Hepatocyte (in vitro differentiated cells): ENCODE data around the gene SPIRE1. TPM values are rescaled to one million over a fixed set of nuclear protein-coding genes. Genes with fewer than 3 reads are reported as not detected.

Source experiments
- DNase-seq: peaks from one replicate; pipeline ENCODE4 v3.0.0-alpha.2; 2016; ENCODE audit warnings: low spot score
- H2AFZ ChIP-seq: fragments of 200-600 bp; sonication (generic); 2 replicates; pipeline ENCODE4 v1.6.0; 2016; ENCODE audit warnings: antibody characterized with exemption, mild to moderate bottlenecking
- H3K27ac ChIP-seq: fragments of 200-600 bp; sonication (generic); 2 replicates; pipeline ENCODE4 v1.5.1; 2016; ENCODE audit warnings: mild to moderate bottlenecking
- H3K27me3 ChIP-seq: fragments of 200-600 bp; sonication (generic); 2 replicates; pipeline ENCODE4 v1.6.1; 2016
- H3K36me3 ChIP-seq: fragments of 200-600 bp; sonication (generic); replicated peaks from 2 replicates; pipeline ENCODE4 v1.5.1; 2016; ENCODE audit warnings: low read depth; ENCODE audit not compliant: insufficient read depth
- H3K4me1 ChIP-seq: fragments of 200-600 bp; sonication (generic); 2 replicates; pipeline ENCODE4 v1.5.1; 2016; ENCODE audit warnings: mild to moderate bottlenecking, moderate library complexity; ENCODE audit not compliant: insufficient read depth
- H3K4me2 ChIP-seq: fragments of 200-600 bp; sonication (generic); 2 replicates; pipeline ENCODE4 v1.6.0; 2016
- H3K4me3 ChIP-seq: fragments of 200-600 bp; sonication (generic); 2 replicates; pipeline ENCODE4 v1.5.1; 2016; ENCODE audit warnings: mild to moderate bottlenecking
- H3K79me2 ChIP-seq: fragments of 200-600 bp; sonication (generic); 2 replicates; pipeline ENCODE4 v1.6.0; 2017; ENCODE audit warnings: mild to moderate bottlenecking
- H3K9me2 ChIP-seq: fragments of 200-600 bp; sonication (generic); replicated peaks from 2 replicates; pipeline ENCODE4 v1.6.0; 2017; ENCODE audit warnings: mild to moderate bottlenecking; ENCODE audit not compliant: insufficient read depth
- H3K9me3 ChIP-seq: fragments of 200-600 bp; sonication (generic); 2 replicates; pipeline ENCODE4 v1.5.1; 2016; ENCODE audit warnings: low read depth, mild to moderate bottlenecking
- H4K20me1 ChIP-seq: fragments of 200-600 bp; sonication (generic); 2 replicates; pipeline ENCODE4 v1.6.0; 2016; ENCODE audit warnings: mild to moderate bottlenecking; ENCODE audit not compliant: insufficient read depth, poor library complexity, severe bottlenecking
- EZH2 ChIP-seq: fragments of 200-600 bp; sonication (generic); IDR thresholded peaks from 2 replicates; pipeline ENCODE4 v1.6.1; 2016; ENCODE audit warnings: antibody characterized with exemption, mild to moderate bottlenecking, borderline replicate concordance
- EZH2phosphoT487 ChIP-seq: fragments of 200-600 bp; sonication (generic); IDR thresholded peaks from one replicate; pipeline ENCODE4 v1.6.1; 2018; ENCODE audit warnings: antibody characterized with exemption, mild to moderate bottlenecking, low read depth, moderate library complexity; ENCODE audit not compliant: unreplicated experiment, severe bottlenecking
- WGBS: methylation state at CpG from one replicate; pipeline ENCODE4 v1.1.6; 2016; ENCODE audit warnings: low lambda C conversion rate; ENCODE audit errors: missing lambda C conversion rate; 5-methylcytosine and 5-hydroxymethylcytosine counted together
- polyA plus RNA-seq: library from polyadenylated mRNA; unstranded; fragments of >200 nt; fragmentation: Nextera tagmentation; extraction: Ambion mirVana; gene quantifications from 2 replicates; pipeline ENCODE4 v1.2.1, GENCODE V29; 2016
- total RNA-seq: library from RNA; depleted of rRNA; stranded (reverse); fragments of >200 nt; gene quantifications from 2 replicates; pipeline ENCODE4 v1.2.3, GENCODE V29; 2014
- TF ChIP-seq, protein P1 (sequence below): fragments of 200-600 bp; sonication (generic); IDR thresholded peaks from 2 replicates; pipeline ENCODE4 v1.5.1; 2016; ENCODE audit warnings: antibody characterized with exemption, mild to moderate bottlenecking; ENCODE audit not compliant: poor library complexity

Gene SPIRE1
- total and polyA plus RNA-seq, 2 experiments from 2014 or later: 13.1 to 18.9 TPM

DNA sequence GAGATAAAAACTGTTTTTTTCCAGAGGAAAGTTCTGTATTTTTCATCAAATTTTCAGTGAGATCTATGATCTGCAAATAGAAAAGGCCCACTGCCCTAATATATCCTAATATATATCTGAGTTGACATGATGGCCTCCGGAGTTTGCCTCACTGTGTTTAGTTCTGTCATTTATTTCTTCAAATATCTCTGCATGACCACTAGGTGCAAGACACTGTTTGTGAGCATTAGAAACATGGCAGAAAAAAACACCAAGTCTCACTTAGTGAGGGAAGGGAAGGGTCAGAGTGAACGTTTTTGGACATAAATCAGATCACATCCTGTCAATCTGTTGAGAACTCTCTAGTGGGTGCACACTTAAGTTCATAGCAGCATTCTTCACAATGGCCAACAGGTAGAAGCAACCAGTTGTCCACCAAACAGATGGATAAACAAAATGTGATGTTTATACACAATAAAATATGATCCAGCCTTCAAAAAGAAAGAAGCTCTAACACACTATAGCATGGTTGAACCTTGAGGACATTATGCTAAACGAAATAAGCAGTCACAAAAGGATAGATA lies 53.4 kb downstream of the SPIRE1 start:
- TF ChIP-seq, protein P1, sequence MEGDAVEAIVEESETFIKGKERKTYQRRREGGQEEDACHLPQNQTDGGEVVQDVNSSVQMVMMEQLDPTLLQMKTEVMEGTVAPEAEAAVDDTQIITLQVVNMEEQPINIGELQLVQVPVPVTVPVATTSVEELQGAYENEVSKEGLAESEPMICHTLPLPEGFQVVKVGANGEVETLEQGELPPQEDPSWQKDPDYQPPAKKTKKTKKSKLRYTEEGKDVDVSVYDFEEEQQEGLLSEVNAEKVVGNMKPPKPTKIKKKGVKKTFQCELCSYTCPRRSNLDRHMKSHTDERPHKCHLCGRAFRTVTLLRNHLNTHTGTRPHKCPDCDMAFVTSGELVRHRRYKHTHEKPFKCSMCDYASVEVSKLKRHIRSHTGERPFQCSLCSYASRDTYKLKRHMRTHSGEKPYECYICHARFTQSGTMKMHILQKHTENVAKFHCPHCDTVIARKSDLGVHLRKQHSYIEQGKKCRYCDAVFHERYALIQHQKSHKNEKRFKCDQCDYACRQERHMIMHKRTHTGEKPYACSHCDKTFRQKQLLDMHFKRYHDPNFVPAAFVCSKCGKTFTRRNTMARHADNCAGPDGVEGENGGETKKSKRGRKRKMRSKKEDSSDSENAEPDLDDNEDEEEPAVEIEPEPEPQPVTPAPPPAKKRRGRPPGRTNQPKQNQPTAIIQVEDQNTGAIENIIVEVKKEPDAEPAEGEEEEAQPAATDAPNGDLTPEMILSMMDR: no peak
- TF ChIP-seq EZH2phosphoT487 (no peak), EZH2 (no peak)
- no peak overlapping the region for H3K4me3 ChIP-seq
- no peak overlapping the region for H3K27ac ChIP-seq
- peaks cover 6% of the 10 kb centered on the region for H3K4me1 ChIP-seq
- no peaks in the 10 kb centered on the region for H3K9me3 ChIP-seq
- no peaks in the 10 kb centered on the region for H3K9me2 ChIP-seq
- DNase-seq: no peak
- 71% methylated on average over 3 of the region's 3 CpGs for WGBS
- H3K27me3 ChIP-seq: no peaks in the 10 kb centered on the region
- H4K20me1 ChIP-seq: no peaks in the 10 kb centered on the region
- no peak overlapping the region for H3K4me2 ChIP-seq
- peaks cover 11% of the 10 kb centered on the region for H3K79me2 ChIP-seq
- H3K36me3 ChIP-seq: no peaks in the 10 kb centered on the region
- no peak overlapping the region for H2AFZ ChIP-seq

DNA sequence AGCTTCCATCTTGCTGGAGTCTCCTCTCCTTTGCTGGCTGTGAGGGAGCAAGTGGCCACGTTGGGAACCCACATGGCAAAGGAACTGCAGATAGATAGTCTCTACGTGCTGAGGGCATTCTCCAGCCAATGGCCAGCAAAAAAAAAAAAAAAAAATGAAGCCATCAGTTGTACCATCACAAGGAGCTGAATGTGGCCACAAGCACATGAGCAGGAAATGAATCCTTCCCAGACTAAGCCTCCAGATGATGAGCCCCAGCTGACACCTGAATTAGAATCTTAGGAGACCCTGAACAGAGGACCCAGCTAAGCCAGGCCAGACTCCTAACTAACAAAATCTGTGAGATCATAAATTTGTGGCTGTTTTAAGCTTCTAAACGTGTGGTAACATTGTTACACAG lies 57.9 kb downstream of the SPIRE1 start:
- Histone ChIP-seq H3K4me2 (no peak overlapping the region), H4K20me1 (no peaks in the 10 kb centered on the region), H3K27me3 (no peaks in the 10 kb centered on the region), H3K9me2 (no peaks in the 10 kb centered on the region), H3K4me3 (no peak overlapping the region), H3K27ac (no peak overlapping the region), H3K9me3 (no peaks in the 10 kb centered on the region), H3K4me1 (no peaks in the 10 kb centered on the region), H2AFZ (no peak overlapping the region), H3K79me2 (peaks cover 4% of the 10 kb centered on the region), H3K36me3 (no peaks in the 10 kb centered on the region)
- WGBS: 73% methylated on average over 3 of the region's 3 CpGs
- DNase-seq: no peak
- TF ChIP-seq, protein P1: no peak
- TF ChIP-seq EZH2phosphoT487: no peak
- TF ChIP-seq EZH2: no peak

DNA sequence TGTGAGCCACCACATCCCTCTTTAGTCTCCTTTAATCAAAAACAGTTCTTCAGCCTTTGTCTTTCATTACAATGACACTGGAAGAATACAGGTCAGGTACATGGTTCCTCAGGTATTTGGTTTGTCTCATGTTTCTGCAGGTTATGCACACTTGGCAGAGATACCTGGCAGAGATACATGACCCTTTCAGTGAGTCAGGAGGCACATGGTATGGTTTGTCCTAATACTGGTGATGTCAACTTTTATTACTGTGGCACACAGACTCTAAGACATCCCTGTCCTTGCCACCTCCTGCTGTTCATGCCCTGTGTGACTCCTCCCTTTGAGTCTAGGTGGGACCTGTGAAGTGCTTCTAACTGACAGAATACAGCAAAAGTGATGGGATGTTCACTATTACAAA lies 58.4 kb downstream of the SPIRE1 start:
- H3K4me1 ChIP-seq: no peaks in the 10 kb centered on the region
- H3K79me2 ChIP-seq: peaks cover 4% of the 10 kb centered on the region
- no peaks in the 10 kb centered on the region for H4K20me1 ChIP-seq
- no peaks in the 10 kb centered on the region for H3K36me3 ChIP-seq
- H3K4me2 ChIP-seq: no peak overlapping the region
- no peak overlapping the region for H3K4me3 ChIP-seq
- no peak overlapping the region for H3K27ac ChIP-seq
- no peaks in the 10 kb centered on the region for H3K9me3 ChIP-seq
- H3K9me2 ChIP-seq: no peaks in the 10 kb centered on the region
- TF ChIP-seq EZH2phosphoT487: no peak
- DNase-seq: no peak
- no peaks in the 10 kb centered on the region for H3K27me3 ChIP-seq
- no peak overlapping the region for H2AFZ ChIP-seq

DNA sequence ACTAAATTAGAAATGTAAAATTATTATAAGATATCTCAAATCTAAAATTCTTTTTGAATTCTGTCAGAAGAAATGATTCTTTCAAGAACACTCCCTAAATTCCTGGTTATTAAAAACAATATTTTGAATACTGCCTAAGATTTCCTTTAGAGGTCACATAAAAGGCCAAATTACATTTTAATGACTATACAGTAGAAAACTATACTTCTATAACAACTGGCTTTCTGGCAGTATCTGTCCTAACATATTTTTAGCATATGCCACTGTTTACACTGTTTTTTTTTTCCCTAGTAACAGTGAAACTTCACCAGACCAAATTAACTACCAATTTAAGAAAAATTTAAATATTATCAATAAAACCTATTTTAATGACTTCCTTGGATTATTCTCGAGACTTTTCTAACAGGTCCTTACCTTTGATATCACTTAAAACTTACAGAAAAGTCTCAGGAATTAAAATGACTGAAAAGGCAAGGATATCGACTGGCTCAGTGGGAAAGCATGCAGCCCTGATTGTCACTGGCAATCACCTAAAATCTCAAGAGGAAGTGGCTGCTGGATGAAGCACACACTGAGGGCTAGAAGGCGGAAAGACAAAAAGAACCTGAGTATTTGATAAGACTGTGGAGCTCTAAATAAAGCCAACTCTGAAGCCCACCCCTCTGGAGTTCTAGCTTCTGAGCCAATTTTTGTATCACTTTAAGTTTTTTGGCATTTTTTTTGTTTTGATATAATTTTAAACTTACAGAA lies 59.6 kb downstream of the SPIRE1 start:
- no peaks in the 10 kb centered on the region for H4K20me1 ChIP-seq
- no peak overlapping the region for H3K4me3 ChIP-seq
- no peak overlapping the region for H2AFZ ChIP-seq
- H3K9me2 ChIP-seq: no peaks in the 10 kb centered on the region
- H3K36me3 ChIP-seq: no peaks in the 10 kb centered on the region
- H3K27me3 ChIP-seq: no peaks in the 10 kb centered on the region
- H3K9me3 ChIP-seq: no peaks in the 10 kb centered on the region
- peaks cover 6% of the 10 kb centered on the region for H3K79me2 ChIP-seq
- TF ChIP-seq EZH2phosphoT487 (no peak), EZH2 (no peak)
- TF ChIP-seq, protein P1: no peak
- no peak overlapping the region for H3K27ac ChIP-seq
- no peaks in the 10 kb centered on the region for H3K4me1 ChIP-seq
- no peak overlapping the region for H3K4me2 ChIP-seq
- DNase-seq: no peak
- WGBS: 72% methylated on average over 3 of the region's 3 CpGs
